NCI-H146 treated with DMSO at 0.1 percent for 48 hours (cell line): Measurements from ENCODE around the gene DUSP3.
A peak's percentile ranks its signal among the peaks of the same experiment; 100 is the strongest.

Source experiments
- DNase-seq: peaks from one replicate; lab custom pipeline; 2025; ENCODE audit not compliant: unreplicated experiment; lab: John Stamatoyannopoulos, UW

Gene DUSP3

GRCh38 chr17:43778337-43779144, at the start of gene DUSP3:
TSS of gene DUSP3 (minus strand) at chr17:43778977. CDS start at chr17:43778924, 53 bp downstream.
- peak; percentile 63 for DNase-seq

DNA sequence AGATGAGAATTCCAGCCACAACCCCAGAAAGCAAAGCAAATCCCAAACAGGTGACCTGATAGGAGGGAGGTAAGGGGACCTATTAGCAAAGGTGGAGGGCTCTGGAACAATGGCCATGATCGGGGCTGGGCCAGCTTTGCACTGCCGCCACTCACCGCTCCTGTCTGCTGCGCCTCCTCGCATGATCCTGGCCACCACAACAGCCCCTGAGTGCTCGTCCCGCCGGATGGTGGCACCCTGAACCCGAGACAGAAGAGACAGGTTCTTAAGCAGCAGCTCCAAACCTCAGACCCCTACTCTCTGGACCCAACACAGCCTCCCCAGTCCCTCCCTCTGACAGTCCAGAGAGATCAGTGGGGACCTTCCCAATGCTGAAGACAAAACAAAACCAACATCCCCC, 48.8 kb upstream of the DUSP3 start:
- DNase-seq: no peak

DNA sequence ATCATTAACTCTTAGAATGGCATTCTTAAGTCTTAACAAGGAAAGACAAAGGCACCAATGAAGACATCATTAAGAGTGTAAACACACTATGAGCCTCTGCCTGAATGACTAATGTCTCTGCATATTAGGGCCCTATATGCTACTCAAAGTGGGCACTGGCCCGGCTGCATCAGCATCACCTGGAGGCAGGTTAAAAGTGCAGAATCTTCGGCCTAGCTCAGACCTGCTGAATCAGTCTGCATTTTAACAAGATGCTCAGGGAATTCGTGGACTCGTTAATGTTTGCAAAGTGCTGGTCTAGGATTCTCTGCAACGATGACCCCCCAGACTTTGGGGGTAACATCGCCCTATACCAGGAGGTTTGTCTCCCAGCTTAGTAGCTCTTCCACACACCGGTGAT, 47.4 kb upstream of the DUSP3 start:
- DNase-seq: no peak

DNA sequence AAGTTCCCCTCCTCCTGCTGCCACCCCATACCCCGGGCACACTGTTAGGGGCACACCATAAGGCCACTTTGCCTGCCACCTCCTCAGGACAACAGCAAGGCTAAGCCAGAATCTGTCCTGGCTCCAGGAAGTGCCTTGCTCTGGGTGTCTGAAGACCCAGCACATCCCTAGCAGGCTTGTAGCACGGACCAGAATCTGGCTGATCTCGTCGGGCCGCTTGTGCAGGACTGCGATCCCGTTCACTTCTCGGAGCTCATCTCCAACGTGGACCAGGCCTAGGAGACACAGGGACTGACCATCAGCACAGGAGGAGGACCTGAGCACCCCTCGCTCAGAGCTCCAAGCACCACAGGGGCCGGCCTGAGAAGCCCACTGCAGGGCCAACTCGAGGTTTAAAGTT, 46.8 kb upstream of the DUSP3 start:
- DNase-seq: no peak

DNA sequence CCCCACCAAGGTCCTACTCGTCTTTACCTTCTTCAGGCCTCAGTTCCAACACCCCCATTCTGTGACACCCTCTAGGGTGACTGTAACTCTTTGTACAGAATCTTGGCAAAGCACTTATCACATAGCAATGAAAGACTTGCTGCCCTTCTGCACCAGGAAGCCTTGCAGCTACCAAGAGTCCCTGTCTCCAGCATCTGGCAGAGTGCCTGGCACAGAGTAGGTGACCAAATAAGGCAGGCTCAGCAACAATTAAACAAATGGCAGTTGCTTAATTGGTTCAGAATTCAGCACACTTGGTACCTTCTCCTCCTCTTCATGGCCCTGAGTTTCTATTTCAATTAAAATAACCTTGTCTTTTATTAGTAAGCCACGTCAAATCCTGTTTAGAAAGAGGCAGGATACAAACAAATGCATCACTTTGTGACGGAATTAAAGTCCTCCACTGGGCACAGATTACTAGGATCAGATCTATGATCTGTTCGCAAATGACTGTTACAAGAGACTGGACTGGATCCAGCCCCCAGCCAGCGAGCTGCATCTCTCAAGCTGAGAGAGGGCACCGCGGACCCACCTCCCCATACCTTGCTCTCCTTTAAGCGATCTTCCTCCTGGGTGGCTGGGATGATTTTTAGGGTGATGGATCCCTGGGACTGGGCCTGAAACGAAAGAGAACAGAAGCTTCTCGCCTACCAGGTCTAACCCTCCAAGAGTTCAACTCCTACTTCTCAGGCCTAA, 44.7 kb upstream of the DUSP3 start:
- no peak for DNase-seq

DNA sequence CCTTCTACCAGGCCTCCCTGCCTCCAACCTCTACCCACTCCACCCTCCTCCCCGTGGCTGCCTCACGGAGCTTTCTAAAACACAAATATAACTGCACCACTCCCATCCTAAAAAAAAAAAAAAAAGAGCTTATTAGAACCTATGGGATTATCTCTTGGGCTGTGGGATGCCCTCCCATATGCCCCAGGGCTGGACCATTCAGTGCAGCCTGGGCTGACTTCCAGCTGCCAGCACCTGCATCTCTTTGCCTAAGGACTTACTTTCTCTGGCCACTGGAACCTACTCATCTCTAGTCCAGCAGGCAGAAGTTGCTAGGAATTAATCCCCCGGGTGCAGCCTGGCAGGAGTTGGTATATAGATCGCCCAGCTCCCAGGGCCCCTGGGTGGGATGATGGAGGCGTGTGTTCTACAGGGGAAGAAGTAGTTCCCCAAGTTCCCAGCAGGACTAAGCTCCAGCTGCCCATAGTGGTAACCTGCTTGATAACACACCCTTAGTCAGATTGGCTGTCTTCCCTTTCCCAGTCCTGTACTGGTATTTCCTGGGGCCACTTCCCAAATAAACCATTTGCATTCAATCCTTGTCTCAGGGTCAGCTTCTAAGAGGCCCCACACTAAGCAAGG, 43.9 kb upstream of the DUSP3 start:
- no peak for DNase-seq

- DNase-seq: no peak
Observed at GRCh38 chr17:43820759-43821158, 42.0 kb upstream of the DUSP3 start.

- no peak for DNase-seq
Observed at GRCh38 chr17:43818966-43819365, 40.2 kb upstream of the DUSP3 start.

DNA sequence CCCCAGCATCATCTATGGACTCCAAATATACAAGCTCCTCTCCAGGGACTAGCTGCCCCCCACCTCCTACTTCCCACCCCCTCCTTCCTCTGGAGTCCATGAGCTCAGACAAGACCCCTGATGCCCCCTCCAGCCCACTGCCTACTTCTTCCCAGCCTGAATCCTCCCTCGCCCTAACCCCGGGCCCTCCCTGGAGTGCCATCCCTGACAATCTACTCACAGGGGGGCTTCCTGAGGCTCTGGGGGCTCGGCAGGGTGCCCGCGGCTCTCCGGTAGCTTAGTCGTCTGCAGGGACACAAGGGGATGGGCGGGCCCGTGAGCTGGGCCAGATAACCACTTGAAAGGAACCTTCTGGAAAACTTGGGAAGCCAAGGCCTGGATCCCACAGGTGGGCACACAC, 39.0 kb upstream of the DUSP3 start:
- no peak for DNase-seq

DNA sequence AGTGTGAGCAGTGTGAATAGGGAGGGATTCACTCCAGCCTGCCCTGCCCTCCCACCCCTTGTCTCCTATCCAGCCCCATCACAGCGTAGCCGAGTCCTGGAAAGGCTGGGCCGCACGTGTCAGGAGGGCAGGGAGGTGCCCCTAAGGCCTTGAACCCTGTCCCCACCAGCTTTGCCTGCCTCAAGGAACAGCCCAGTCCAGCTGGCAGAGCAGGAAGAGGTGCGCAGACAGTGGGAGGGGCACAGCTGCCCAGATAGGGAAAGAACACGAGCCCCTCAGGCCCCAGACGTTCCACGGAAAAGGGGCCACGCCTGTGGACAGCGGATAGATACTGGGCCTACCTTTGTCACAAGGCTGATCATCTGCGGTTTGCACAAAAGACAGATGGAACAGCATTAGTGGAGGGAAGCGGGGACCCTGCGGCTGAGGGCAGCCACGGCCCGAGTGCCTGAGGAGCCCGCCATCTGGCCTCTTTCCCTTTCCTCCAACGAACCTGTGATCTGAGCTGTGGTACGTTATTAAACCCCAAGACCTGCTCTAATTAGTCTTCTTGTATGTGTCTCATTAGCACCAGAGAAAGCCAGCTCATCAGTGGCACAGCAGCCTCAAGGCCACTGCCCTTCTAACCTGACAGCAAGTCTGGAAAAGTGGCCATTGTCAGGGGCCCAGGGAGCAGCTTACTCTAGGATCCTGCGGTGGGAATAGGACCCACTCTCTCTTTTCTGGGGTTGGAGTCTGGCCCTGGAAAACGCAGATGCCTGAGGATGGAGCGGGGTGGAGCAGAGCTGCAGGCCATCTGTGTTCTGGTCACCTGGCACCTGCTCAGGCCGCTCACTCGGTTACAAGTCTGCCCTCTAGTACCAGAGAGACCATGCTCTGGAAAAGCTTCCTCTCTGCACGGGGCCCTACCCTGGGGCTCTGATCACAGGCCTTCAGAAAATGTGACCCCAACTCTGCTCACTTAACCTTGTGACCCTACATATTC, 37.9 kb upstream of the DUSP3 start:
- no peak for DNase-seq

GRCh38 chr17:43814714-43815113, 35.9 kb upstream of the DUSP3 start:
- no peak for DNase-seq

DNA sequence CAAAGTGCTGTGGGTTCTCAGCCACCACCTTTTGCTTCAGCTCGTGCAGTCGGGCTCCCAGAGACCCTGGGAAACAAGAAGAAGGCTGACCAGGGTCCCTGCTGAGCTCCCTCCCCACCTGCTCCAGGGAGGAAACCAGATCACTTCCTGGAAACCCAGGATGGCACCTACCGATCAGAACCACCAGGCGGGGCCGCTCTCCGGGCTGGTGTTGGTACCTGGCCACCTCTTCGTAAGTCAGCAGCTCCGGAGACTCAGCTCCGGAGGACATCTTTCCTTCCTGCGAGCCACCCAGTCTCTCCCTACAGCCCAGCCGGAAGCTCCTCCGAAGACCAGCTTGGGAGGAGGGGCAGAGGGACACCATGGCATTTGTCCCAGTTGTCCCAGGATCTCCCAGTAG, 35.2 kb upstream of the DUSP3 start:
- no peak for DNase-seq

GRCh38 chr17:43813386-43813785, 34.6 kb upstream of the DUSP3 start:
- no peak for DNase-seq

GRCh38 chr17:43812396-43813265, 33.9 kb upstream of the DUSP3 start:
- DNase-seq: no peak

- DNase-seq: no peak
Observed at GRCh38 chr17:43810823-43811222, 32.0 kb upstream of the DUSP3 start.

DNA sequence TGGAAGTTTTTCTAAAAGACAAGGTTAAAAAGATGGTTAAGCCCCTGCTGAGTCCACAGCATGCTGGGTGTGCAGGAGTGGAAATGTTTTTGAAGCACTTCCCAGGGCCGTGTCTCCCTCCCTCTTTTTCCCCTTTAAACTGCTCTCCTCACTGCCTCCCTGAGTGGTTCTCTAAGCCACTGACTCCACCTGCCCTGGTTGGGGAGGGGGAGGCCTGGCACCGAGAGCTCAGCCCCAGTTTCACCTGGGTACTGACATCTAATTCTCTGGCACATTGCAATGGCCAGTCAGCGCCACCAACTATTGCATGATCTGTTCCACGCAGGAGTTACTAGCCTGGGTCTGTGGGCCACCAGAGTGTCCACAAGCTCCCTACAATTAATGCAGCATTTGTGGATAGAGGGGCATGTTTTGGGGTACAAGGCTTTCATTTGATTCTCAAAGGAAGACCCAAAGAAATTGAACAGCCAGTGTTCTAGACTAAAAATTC, 31.5 kb upstream of the DUSP3 start:
- DNase-seq: no peak

DNA sequence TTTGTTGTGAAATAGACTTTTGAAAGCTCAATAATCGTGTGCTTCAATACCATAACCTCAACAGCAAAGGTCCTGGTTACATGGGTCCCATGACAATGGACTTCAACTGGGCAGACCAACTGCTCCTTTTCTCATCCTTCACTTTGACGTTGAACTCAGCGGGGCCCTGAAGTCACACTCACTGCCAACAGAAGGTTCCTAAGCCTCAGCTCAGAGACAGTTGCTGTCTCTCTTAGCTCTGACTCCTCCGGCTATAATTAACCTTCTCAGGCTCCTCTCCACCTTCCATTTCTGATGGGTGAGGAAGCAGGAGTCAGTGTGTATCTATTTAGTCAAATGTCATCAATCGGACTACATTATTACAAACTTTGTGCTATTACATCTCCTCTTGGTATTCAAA, 30.3 kb upstream of the DUSP3 start:
- DNase-seq: no peak

DNA sequence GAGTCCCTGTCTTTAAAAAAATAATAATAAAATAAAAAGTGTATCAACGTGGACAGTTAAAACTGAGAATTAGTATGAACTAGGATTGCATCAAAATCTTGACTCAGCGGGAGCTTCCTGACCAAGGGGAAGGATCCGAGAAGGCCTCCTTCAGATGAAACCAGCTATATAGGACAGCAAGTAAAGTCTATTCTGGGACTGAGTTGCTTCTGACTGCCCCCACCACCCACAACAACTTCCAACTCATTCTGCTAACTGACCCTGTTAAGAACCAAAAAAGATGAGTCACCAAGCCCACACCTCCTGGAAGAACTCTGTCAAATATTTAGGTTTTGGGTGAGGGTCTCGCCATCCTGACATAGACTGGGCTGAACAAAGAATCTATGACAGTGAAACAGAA, 29.3 kb upstream of the DUSP3 start:
- DNase-seq: no peak

GRCh38 chr17:43805117-43805516, 26.3 kb upstream of the DUSP3 start:
- no peak for DNase-seq

DNA sequence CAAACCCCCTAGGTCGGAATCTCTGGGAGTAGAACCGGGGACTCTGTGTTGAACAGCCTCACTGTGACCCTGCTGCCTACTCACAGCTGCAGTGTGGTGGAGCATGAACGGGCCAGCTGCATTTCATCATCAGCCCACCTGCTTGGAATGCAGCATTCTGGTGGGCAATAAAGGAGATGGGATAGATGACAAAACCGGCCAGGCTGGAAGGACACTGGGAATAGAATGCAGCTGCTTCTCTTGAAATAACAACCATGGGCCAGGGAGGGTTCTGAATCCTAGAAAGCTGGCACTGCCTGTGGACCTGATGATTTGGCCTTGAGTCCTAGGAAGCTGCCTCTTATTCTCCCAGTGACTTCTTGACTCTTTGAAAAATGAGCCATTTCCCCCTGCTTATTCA, 25.0 kb upstream of the DUSP3 start:
- no peak for DNase-seq
